Neutrophil (primary cell): ENCODE results near the gene TOP3B.

Source experiments
- H3K27ac ChIP-seq: fragments of 200-600 bp; sonication (generic); 2 replicates; pipeline ENCODE4 v1.5.1; 2016; ENCODE audit warnings: mild to moderate bottlenecking, moderate library complexity
- H3K27me3 ChIP-seq: fragments of 200-600 bp; sonication (generic); 2 replicates; pipeline ENCODE4 v1.6.0; 2016; ENCODE audit warnings: mild to moderate bottlenecking
- H3K36me3 ChIP-seq: fragments of 200-600 bp; sonication (generic); 2 replicates; pipeline ENCODE4 v1.5.1; 2017
- H3K4me1 ChIP-seq, 2 experiments: fragments of 200-600 bp in 1 of 2; sonication (generic) in 1 of 2; 1 replicate in 1 of 2; 2 replicates in 1 of 2; pipeline versions ENCODE4 v1.5.1 to v1.6.1; 2013 to 2016; ENCODE audit warnings: low read depth in 1 of 2, low read length in 1 of 2, mild to moderate bottlenecking in 1 of 2, moderate library complexity in 1 of 2; ENCODE audit not compliant: control insufficient read depth in 1 of 2, insufficient read depth in 1 of 2
- H3K4me3 ChIP-seq, 2 experiments: fragments of 200-600 bp in 1 of 2; sonication (generic) in 1 of 2; 1 replicate in 1 of 2; 2 replicates in 1 of 2; pipeline ENCODE4 v1.5.1; 2013 to 2016; ENCODE audit warnings: low read depth in 1 of 2, low read length in 1 of 2, mild to moderate bottlenecking in 1 of 2, moderate library complexity in 1 of 2
- H3K9me3 ChIP-seq: fragments of 200-600 bp; sonication (generic); 2 replicates; pipeline ENCODE4 v1.5.1; 2016
- CTCF ChIP-seq: fragments of 200-600 bp; sonication (generic); IDR thresholded peaks from 2 replicates; pipeline ENCODE4 v1.5.1; 2016; ENCODE audit warnings: antibody characterized with exemption

TOP3B gene

GRCh38 chr22:21967693-21968271 is 14.8 kb downstream of the TOP3B start:
- Histone ChIP-seq H3K27ac (no peak overlapping the region), H3K4me1 (no peaks in the 10 kb centered on the region), H3K36me3 (peaks cover 100% of the 10 kb centered on the region), H3K9me3 (no peaks in the 10 kb centered on the region), H3K27me3 (no peaks in the 10 kb centered on the region), H3K4me3 (no peak overlapping the region)
- no peak for TF ChIP-seq CTCF

- Histone ChIP-seq H3K4me1 (no peaks in the 10 kb centered on the region), H3K36me3 (peaks cover 100% of the 10 kb centered on the region), H3K4me3 (no peak overlapping the region), H3K27me3 (no peaks in the 10 kb centered on the region), H3K9me3 (no peaks in the 10 kb centered on the region), H3K27ac (no peak overlapping the region)
- no peak for TF ChIP-seq CTCF
These were observed 15.7 kb downstream of the TOP3B start for GRCh38 chr22:21966643-21967516.

GRCh38 chr22:21965762-21966288 is 16.8 kb downstream of the TOP3B start:
- no peak for TF ChIP-seq CTCF
- no peak overlapping the region for H3K27ac ChIP-seq
- H3K4me3 ChIP-seq: no peak overlapping the region
- no peaks in the 10 kb centered on the region for H3K27me3 ChIP-seq
- peaks cover 100% of the 10 kb centered on the region for H3K36me3 ChIP-seq
- no peaks in the 10 kb centered on the region for H3K9me3 ChIP-seq
- no peaks in the 10 kb centered on the region for H3K4me1 ChIP-seq

GRCh38 chr22:21964918-21965484 is 17.6 kb downstream of the TOP3B start:
- no peak for TF ChIP-seq CTCF
- no peaks in the 10 kb centered on the region for H3K4me1 ChIP-seq
- no peaks in the 10 kb centered on the region for H3K27me3 ChIP-seq
- H3K9me3 ChIP-seq: no peaks in the 10 kb centered on the region
- no peak overlapping the region for H3K27ac ChIP-seq
- H3K36me3 ChIP-seq: peaks cover 100% of the 10 kb centered on the region
- H3K4me3 ChIP-seq: no peak overlapping the region

GRCh38 chr22:21964234-21964633 is 18.4 kb downstream of the TOP3B start:
- H3K27ac ChIP-seq: no peak overlapping the region
- peaks cover 100% of the 10 kb centered on the region for H3K36me3 ChIP-seq
- H3K9me3 ChIP-seq: no peaks in the 10 kb centered on the region
- H3K4me1 ChIP-seq: no peaks in the 10 kb centered on the region
- no peak for TF ChIP-seq CTCF
- H3K27me3 ChIP-seq: no peaks in the 10 kb centered on the region
- no peak overlapping the region for H3K4me3 ChIP-seq
